ENCODE results near the gene TUBA4B.
"Not testable (repeated sequence)": the region's sequence is repeated elsewhere in the genome, so short reads cannot be mapped to it uniquely, and the experiment has no call there.

Gene TUBA4B

DNA sequence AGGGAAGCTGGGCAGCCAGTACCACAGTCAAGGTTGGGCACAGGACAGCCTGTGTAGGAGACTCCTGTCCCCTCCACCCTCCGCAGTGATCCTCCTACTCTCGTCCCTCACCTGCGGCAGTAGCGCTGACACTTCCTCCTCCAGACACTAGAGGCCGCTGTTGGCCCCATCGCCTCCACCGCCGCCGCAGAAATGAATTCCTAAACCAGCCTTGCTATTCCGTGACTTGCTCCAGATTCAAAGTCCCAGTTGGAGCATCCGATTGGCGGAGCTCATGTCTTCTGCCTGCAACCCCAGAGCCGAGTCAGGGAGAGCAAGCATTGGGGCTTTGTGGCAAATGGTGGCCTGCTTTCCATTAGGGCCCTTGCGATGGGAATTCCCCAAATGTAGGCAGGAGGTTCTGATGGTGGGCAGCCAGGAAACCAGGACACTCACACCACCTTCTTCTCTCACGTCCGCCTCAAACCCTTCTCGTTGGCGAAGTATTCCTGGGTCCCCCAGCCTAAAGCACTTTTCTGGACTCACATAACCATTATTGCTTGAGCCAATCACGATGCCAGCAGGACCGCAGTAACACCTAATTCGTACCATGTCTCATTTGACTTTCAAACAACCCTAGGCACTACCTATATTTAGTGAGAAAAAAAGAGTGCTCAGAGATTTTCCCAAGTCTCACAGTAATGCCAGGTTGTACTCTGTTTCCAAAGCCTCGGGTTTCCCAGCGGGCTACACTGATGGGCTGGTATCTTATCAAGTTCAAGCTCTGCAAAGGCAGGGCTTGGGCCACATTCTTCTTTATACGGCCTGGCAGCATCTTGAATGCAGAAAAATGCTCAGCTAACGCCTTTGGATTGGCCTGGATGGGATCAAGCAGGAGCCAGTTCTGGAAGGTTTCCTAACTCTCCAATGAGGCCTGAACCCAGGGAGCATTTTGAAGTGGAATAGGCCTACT, 24.9 kb downstream of the TUBA4B start:
- no peak for DNase-seq (ENCODE audit: low read depth)

DNA sequence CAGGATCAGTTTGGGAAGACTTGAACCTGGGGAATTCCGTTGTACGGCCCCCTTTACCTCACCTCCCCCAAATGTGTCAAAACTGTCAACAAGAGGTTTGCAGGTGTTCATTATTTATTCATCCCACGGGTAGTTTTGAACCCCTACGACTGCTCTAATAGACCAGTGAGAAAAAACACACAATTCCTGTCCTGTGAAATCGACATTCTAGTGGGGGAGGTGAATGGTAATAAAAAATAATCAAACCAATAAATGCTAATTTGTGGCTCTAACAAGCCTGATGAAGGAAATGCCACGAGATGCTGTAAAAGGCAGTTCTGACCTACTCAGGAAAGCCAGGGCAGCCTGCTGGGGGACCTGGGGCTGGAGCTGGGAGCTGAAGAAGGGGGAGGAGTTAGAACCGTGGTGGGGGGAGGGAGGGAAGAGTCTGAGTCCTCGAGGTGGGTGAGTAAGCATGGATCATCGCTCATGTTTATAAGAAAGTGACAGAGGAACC, 25.7 kb downstream of the TUBA4B start:
- peak; percentile 95 for DNase-seq (ENCODE audit: low read depth)

DNA sequence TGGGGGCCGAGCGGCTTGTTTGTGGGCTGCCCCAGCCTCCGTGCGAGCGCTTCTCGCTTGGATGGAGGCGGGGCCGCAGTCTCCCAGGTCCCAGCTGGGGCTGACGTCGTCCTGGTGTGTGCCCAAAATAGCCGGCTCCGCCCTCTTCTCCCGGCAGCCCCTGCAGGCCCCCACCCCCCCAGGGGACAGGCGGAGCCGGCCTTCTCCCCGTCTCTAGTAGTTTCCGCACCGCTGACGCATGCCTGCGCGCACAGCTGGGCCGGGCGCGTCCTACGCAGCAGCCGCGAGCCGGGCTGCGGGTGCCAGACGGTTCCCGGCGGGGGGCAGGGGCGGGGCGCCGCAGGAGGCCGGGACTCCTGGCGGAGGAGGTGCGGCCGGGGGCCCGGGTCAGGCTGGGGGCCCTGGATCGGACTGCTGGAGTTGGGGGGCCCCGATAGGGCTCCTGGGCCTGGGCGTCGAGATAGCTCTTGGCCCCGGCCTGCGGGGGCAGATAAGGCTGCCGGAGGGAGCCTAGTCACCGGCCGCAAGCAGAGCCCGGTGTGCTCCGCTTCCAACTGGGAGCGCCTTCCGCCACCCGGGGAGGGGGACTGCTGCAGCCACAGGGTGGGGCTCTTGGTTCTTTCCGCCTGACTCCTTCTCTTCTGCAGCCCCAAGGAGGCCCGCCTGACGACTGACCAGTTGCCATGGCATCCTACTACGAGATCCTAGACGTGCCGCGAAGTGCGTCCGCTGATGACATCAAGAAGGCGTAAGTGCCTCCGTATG, 26.3 kb downstream of the TUBA4B start, which contains the start of gene DNAJB2:
DNAJB2 (plus strand) TSS at position 216 of the 765 bp plus-strand sequence; CDS start at position 684, 468 bp downstream.
- peak; percentile 76 for DNase-seq (ENCODE audit: low read depth)

DNA sequence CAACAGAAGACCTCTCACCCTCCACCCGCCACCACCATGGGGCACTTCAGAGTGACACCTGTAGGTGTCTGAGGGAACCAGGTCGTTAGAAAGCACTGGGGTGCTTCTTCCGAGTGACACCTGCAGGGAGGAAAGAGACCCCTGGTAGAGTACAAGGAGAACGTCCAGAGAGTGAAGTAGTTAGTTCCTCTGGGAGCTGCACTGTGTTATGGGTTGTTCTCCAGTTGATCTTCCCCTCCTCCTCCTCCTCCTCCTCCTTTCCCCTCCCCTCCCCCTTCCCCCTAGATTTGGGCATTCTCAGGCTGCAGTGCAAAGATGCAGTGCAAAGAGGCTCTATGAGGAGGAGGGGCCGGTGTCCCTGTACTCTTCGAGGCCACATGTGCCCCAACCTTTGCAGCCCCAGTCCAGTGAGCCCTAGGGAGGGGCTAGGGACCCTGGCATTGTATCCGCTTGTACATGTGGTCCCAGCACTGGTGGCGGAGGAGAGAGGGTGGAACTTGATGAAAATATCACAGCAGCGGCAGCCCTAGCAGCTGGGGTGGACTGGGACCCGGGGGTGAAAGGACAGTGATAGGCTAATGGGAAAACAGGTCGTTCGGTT, 27.0 kb downstream of the TUBA4B start:
- no peak for DNase-seq (ENCODE audit: low read depth)

DNA sequence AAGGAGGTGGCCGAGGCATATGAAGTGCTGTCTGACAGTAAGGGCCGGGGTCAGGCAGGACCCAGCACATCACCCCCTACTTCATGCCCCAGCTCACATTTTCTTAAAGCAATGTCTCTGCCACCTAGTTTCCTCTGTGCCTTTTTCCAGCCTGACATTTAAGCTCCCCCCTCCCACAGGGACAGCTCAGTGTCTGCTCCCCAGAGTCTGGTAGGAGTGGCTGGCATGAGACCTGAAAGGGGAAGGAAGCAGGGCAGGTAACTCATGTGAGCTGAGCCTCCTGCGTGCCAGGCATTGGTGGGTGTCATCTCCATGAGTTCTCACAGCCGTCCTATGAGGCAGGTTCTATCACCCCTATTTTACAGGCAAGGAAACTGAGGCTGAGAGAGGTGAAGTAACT, 27.6 kb downstream of the TUBA4B start:
- DNase-seq (ENCODE audit: low read depth), result no peak

DNA sequence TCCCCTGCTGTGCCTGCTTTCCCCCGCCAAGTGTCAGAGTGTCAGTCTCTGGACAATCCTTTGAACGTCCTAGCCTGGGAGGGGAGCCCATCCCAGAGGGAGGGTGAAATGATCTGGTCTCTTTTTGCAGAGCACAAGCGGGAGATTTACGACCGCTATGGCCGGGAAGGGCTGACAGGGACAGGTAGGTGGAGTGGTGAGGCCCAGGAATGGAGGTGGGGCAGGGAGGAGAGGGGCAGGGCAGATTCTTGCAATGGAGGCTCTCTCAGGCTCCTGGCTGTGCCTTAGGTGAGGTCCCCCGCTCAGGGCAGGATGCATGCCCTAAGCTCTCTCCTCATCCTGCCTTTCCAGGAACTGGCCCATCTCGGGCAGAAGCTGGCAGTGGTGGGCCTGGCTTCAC, 28.5 kb downstream of the TUBA4B start:
- no peak for DNase-seq (ENCODE audit: low read depth)

DNA sequence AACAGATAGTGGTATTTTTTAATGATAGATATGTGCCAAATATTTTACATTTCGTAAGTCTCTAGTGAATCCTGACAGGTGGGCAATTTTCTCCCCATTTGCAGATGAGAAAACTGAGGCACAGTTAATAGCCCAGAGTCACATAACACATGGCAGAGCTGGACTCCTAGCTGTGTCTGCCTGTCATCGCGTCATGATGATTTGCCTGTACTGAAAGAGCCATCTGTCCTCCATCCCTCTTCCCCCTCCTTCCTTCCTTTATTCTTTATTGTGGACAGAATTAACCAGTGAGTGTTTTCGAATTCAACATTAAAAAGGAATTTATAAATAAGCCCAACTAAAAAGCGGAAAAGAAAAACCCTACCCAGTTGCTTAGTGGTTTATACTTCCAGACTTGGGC, 29.3 kb downstream of the TUBA4B start:
- no peak for DNase-seq (ENCODE audit: low read depth)

DNA sequence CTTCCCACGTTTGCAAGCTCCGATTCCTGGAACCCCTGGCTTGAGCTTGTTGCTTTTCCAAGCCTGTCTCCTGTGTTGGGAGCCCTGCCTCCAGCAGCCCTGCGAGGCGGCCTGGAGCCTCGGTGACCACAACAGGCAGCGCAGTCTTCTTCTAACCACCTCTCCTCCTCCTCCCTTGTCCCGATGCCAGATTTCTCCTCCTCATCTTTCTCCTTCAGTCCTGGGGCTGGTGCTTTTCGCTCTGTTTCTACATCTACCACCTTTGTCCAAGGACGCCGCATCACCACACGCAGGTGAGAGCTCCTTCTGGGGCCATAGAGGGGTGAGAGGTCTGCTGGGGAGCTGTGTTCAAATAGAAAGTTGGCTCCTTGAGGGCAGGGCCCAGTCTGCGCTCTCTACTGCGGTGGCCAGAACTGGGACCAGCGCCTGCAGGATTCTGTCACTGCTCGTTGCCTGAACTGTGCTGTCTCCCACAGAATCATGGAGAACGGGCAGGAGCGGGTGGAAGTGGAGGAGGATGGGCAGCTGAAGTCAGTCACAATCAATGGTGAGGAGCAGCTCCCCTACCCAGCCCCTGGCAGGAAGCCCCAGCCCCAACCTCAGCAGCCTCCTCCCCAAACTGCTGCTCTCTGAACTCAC, 30.0 kb downstream of the TUBA4B start:
- DNase-seq (ENCODE audit: low read depth), result no peak

DNA sequence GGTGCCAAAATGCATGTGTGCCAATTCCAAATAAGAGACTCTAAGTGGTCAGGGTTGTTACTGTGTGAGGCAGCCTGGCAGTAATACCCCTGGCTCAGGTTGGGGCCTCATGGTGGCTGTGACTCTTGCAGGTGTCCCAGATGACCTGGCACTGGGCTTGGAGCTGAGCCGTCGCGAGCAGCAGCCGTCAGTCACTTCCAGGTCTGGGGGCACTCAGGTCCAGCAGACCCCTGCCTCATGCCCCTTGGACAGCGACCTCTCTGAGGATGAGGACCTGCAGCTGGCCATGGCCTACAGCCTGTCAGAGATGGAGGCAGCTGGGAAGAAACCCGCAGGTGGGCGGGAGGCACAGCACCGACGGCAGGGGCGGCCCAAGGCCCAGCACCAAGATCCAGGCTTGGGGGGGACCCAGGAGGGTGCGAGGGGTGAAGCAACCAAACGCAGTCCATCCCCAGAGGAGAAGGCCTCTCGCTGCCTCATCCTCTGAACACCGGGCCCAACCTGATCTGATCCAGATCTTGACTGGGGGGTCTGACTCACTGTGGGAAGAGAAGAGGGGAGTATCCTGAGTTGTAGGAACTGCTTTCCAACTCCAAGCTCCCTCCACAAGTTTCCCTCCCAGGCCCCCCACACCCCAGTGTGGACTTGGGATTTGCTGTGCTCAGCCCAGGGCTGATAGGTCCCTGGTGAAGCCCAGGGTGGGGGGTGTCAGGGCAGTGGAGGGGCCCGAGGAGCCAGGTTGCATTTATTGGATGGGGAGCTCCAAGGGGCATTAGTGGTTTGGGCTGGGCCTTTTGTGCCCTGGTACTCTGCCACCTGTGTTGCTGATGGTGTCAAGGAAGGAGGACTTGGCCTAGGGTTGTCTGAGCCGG, 31.7 kb downstream of the TUBA4B start:
- DNase-seq (ENCODE audit: low read depth), result no peak

DNA sequence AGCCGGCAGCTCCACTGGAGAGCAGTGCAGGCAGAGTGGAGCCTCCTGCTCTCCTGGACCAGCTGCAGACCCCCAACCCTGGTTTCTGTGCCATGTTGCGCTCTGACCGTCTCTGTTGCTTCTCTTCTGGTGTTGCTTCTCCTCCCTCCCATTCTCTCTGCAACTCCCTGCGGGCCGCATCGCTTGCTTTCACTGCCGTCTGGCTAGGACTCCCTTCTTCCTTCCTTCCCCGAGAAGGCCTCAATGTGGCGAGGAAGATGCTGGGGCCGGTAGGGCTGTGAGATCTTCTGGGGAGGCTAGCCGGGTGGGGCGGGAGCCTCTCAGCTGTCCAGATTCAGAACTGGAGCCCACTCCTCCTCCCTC, 32.3 kb downstream of the TUBA4B start:
- no peak for DNase-seq (ENCODE audit: low read depth)

DNA sequence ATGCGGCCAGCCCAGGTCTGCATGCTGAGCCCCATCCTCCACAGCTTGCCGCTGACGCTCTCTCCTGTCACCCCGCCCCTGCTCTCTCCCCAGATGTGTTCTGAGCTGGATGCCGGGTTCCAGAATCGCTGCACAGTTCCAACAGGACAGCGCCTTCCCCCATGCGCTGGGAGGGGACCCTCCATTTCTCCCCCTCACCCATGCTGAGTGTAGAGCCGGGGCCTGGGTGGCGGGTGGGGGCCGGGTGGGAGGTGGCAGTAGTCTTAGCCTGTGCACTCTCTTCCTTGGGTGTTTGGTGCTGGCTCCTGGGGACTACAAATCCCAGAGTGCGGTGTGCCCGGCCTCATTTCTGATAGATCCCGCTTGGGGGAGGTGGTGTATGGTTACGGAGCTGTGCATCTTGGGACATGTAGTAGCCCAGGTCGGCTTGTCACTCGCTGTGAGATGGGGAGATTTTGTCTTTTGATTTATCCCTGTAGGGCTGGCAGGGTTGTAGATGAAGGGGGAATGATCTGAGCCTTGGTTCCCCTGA, 32.9 kb downstream of the TUBA4B start:
- DNase-seq (ENCODE audit: low read depth), result no peak

DNA sequence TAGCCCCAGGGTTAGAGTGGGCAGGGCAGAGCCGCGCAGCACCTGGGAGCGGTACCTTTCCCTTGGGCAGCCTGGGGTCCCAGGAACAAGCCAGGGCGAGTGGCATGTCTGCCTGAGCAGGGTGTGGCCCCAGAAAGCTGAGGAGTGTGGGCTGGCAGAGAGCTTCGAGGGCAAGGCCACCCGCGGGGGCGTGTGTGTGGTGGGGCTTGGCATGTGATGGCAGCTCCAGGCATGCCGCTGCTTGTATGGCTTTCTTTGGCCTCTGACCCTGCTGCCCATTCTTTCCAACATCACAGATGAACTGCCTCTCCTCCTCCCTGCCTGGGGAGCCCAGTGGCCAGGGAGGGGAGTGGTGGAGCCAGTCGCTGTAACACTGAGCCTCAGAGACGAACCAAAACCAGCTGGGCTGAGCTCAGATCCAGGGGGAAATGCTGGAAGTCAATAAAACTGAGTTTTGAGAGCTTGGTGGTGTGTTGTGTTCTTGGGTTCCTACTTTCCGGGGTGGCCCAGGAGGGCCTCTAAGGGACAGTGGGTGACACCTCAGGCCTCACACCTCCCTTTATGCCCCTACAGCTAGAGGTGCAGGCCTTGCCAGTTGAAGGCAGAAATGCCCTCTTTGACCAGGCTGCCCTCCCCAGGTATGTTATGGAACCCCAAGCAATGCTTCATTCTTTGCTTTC, 33.5 kb downstream of the TUBA4B start:
- no peak for DNase-seq (ENCODE audit: low read depth)

DNA sequence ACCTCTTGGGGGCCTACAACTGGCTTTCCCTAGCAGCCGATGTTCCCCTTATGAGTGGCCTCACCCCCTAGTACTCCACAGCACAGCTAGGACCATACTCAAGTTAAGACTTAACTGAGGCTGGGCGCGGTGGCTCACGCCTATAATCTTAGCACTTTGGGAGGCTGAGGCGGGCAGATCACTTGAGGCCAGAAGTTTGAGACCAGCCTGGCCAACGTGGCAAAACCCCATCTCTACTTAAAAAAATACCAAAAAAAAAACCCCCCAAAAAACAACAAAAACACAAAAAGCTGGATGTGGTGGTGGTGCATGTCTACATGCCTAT, 34.0 kb downstream of the TUBA4B start:
- DNase-seq (ENCODE audit: low read depth), result not testable (repeated sequence)

DNA sequence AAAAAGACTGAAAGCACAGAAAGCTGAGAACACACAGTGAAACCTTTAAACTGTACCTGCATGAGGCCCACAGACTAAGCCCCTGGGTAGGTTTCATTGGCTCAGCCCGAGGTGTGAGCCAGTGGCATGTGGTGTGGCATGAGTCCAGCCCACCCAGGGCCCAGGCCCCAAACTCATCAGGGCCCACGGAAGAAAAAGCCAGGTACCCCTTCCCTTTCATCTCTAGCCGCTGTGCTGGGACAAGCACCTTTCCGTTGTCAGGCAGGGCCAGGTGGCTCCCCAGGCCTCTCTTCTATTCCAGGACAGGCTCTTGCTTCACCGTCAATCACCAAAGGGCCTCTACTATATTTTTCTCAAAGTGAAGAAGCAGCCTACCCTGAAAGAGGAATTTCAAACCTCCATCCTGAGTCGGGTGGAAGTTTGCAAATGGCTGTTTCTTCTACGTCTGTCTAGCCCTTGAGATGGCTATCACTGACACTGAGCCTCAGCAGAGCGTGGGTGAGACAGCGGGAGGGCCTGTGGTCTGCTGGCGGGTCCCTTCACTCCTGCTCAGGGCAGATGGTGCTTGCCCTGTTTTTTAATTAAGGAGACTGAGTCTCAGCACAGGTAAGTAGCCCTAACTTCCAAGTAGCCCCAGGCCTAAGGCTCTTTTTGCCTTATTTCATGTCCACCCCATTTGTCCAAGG, 34.7 kb downstream of the TUBA4B start:
- DNase-seq (ENCODE audit: low read depth), result no peak

DNA sequence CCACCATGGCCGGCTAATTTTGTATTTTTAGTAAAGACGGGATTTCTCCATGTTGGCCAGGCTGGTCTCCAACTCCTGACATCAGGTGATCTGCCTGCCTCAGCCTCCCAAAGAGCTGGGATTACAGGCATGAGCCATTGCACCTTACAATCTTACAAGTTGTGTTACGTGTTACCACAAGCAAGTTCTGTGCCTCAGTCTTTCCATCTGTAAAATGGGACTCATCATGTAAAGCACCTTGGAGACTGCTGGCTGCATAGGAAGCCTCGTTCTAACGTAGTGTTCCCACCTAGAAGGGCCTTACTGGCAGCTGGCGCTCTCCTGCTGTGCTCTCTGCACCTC, 36.1 kb downstream of the TUBA4B start:
- no peak for DNase-seq (ENCODE audit: low read depth)

DNA sequence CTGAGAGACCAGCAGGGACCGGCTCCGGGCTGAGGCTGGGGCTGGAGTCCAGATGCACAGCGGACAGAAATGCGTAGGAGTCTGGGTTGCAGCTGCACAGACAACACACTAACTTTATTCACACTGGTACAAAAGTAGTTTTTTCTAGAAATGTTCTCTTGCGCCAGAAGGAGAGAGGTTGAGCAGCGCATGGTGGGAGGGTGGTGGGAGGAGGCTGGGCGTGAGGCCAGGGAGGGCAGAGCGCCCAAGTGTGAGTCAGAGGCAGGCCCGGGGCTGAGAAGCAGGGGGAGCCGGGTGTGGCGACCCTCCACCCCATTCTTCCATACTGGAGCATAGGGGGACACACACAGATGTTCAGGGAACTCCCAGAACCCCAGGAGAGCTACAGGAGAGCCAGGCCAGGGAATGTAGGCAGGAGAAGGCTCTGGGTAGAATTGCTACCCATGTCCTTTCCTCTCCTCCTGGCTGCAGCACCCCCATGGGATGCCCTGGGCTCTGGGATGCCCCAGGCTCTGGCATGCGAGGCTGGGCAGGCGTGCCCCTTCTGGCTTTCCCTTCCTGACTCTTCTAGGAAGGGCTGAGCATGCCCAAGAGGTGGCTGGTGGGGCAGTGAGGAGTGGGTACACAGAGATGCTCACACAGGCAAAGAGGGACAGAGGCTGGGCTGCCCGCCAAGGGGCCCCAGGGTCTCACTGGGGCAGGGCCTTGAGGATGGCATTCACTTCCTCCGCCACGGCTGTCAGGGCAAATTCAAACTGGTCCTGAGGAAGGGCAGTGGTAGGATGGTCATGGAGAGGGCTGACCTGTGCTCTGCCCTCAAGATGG, 36.7 kb downstream of the TUBA4B start:
- DNase-seq (ENCODE audit: low read depth), result peak; percentile 65

DNA sequence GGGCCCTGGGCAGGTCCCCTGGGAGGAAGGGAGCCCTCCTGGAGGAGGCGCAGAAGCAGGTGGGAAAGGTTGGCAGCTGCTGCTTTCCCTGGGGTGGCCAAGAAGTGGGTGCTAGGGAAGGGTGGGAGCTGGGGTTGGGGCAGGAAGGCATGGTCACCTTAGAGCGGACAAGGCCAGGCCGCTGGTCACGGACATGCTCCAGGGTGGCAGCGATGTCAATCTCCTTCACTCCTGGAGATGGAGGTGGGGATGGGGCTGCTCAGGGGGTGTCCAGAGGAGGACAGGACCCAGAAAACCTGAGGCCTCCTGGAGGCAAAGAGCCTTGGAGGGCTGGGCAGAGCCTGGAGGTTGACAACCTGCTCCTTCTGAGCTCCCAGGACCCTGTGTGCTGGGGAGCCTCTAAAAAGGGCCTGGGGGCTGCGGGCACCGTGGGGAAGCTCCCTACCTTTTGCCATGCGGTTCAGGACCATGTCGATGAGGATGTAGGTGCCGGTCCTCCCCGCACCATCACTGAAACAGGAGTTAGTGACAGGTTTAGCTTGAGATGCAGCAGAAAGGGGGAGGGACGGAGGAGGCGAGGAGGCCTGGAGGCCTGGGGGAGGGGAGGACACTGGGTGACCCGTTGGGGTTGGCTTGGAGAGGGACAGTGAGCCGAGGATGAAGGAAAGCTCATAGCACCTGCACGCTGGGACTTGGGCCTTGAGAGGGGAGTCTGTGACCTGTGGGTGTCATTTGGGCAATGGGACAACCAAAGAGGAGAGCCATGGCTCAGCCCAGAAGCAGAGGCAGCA, 37.5 kb downstream of the TUBA4B start:
- no peak for DNase-seq (ENCODE audit: low read depth)

DNA sequence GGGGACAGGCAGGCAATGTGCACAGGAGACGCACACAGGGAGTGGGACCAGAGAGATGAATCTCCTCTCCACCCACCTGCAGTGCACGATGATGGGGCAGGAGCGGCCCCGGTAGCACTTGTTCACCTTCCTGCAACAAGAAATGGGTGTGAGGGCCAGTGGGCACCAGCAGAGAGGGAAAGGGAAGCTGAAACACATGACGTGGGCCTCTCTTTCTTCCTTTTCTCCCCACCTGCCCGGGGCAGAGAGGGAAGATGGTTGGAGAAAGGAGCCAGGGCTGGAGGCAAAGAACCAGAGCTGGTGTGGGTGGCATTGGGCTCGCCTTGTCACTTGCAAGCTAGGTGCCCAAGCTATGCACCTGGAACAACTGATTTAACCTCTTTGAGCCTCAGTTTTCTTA, 38.4 kb downstream of the TUBA4B start:
- no peak for DNase-seq (ENCODE audit: low read depth)
